Measurements from ENCODE around the gene ZNF260. TPM values are rescaled to one million over a fixed set of nuclear protein-coding genes. Genes with fewer than 3 reads are reported as not detected.
A peak's percentile ranks its signal among the peaks of the same experiment; 100 is the strongest.

The ZNF260 gene
- total and polyA plus RNA-seq, 10 donors: 2.9 to 14.8 (median 10.8) TPM

- Histone ChIP-seq H3K36me3 (peaks cover 0 to 21% (median 0%) of the 10 kb centered on the region in 6 donors), H3K4me3 (peak overlapping the region in 7 of 8 donors; percentile 56 to 83 (median 67)), H3K27ac (peak overlapping the region; percentile 94 to 97 (median 96)), H3K9me3 (peaks cover 0 to 48% (median 25%) of the 10 kb centered on the region in 8 donors), H3K4me1 (peaks cover 0 to 25% (median 21%) of the 10 kb centered on the region in 6 donors), H3K27me3 (replicated peaks in 1 of 7) (no peaks in the 10 kb centered on the region)
- no peak for TF ChIP-seq POLR2AphosphoS5 (IDR thresholded peaks at IDR 0.05)
- TF ChIP-seq POLR2A (IDR thresholded peaks at IDR 0.05): no peak
- TF ChIP-seq CTCF (IDR thresholded peaks at IDR 0.05 in 8 of 11, conservative IDR thresholded peaks at IDR 0.05 in 3 of 11): no peak
- intact Hi-C loops (cut with DNase I; ENCODE audit: low total_unique reads): loop anchor here (5.0 kb wide), 1 partner anchor 71 kb away; the partner anchor contains the start of gene ZFP82
- DNase-seq: no peak
- 54 to 66% (median 62%) methylated on average over 8 to 9 of the region's 9 CpGs for WGBS, 5 donors
Observed at GRCh38 chr19:36488118-36488845, 39.8 kb downstream of the ZNF260 start.

- DNase-seq: no peak
- 79 to 84% (median 82%) methylated on average over 6 of the region's 6 CpGs for WGBS, 5 donors
- H3K36me3 ChIP-seq: peaks cover 0 to 49% (median 6%) of the 10 kb centered on the region in 6 donors
- TF ChIP-seq POLR2AphosphoS5 (IDR thresholded peaks at IDR 0.05) (no peak), CTCF (IDR thresholded peaks at IDR 0.05 in 8 of 11, conservative IDR thresholded peaks at IDR 0.05 in 3 of 11) (no peak), POLR2A (IDR thresholded peaks at IDR 0.05) (no peak)
- H3K4me3 ChIP-seq: no peak overlapping the region
- no peaks in the 10 kb centered on the region for H3K27me3 ChIP-seq (replicated peaks in 1 of 7)
- H3K4me1 ChIP-seq: peaks cover 0 to 16% (median 13%) of the 10 kb centered on the region in 6 donors
- H3K9me3 ChIP-seq: peaks cover 0 to 79% (median 55%) of the 10 kb centered on the region in 8 donors
- intact Hi-C loops (cut with DNase I; ENCODE audit: low total_unique reads): no loop called here
- H3K27ac ChIP-seq: no peak overlapping the region
Observed at GRCh38 chr19:36483653-36484052, 44.4 kb downstream of the ZNF260 start.

GRCh38 chr19:36482876-36483275 lies 45.2 kb downstream of the ZNF260 start:
- Histone ChIP-seq H3K4me3 (no peak overlapping the region), H3K27me3 (replicated peaks in 1 of 7) (no peaks in the 10 kb centered on the region), H3K4me1 (peaks cover 0 to 8% (median 6%) of the 10 kb centered on the region in 6 donors), H3K36me3 (peaks cover 0 to 51% (median 6%) of the 10 kb centered on the region in 6 donors), H3K27ac (no peak overlapping the region), H3K9me3 (peaks cover 0 to 85% (median 62%) of the 10 kb centered on the region in 8 donors)
- intact Hi-C loops (cut with DNase I; ENCODE audit: low total_unique reads): no loop called here
- TF ChIP-seq POLR2A (IDR thresholded peaks at IDR 0.05): no peak
- no peak for TF ChIP-seq POLR2AphosphoS5 (IDR thresholded peaks at IDR 0.05)
- TF ChIP-seq CTCF (IDR thresholded peaks at IDR 0.05 in 8 of 11, conservative IDR thresholded peaks at IDR 0.05 in 3 of 11): no peak
- DNase-seq: no peak
- WGBS, 5 donors: 88 to 100% (median 94%) methylated on average over 2 of the region's 2 CpGs

Other genes starting within 250 kb of the ZNF260 start
- gene ZFP14, start 149.1 kb downstream of the ZNF260 start, total RNA-seq: 10 to 100 TPM in 5 of 7 donors, 1 to 10 TPM in 2; 5.7 to 14.5 (median 11.3) TPM
- gene ZFP14, start 149.1 kb downstream of the ZNF260 start, polyA plus RNA-seq: 1 to 10 TPM; 2.0 to 3.3 (median 2.0) TPM
- gene ZFP82, start 109.6 kb downstream of the ZNF260 start, total RNA-seq: 10 to 100 TPM in 2 of 7 donors, 1 to 10 TPM in 5; 6.2 to 12.7 (median 8.1) TPM
- gene ZFP82, start 109.6 kb downstream of the ZNF260 start, polyA plus RNA-seq: 1 to 10 TPM; 3.2 to 4.6 (median 3.5) TPM
- gene ZNF566, start 38.7 kb downstream of the ZNF260 start, total RNA-seq: 10 to 100 TPM; 14.6 to 24.8 (median 17.5) TPM
- 1 to 10 TPM; 6.6 to 7.6 (median 7.4) TPM for gene ZNF566, start 38.7 kb downstream of the ZNF260 start, polyA plus RNA-seq
- 10 to 100 TPM; 10.1 to 19.4 (median 14.2) TPM for gene ZNF529, start 45.0 kb upstream of the ZNF260 start, total RNA-seq
- gene ZNF529, start 45.0 kb upstream of the ZNF260 start, polyA plus RNA-seq: 1 to 10 TPM; 7.7 to 9.9 (median 8.0) TPM
- gene ZNF382, start 77.0 kb upstream of the ZNF260 start, total RNA-seq: 10 to 100 TPM in 1 of 7 donors, 1 to 10 TPM in 6; 7.2 to 13.3 (median 8.8) TPM
- gene ZNF382, start 77.0 kb upstream of the ZNF260 start, polyA plus RNA-seq: 1 to 10 TPM; 2.1 to 2.6 (median 2.6) TPM
- 10 to 100 TPM in 4 of 7 donors, 1 to 10 TPM in 3; 8.0 to 11.8 (median 10.1) TPM for gene ZNF461, start 138.6 kb upstream of the ZNF260 start, total RNA-seq
- gene ZNF461, start 138.6 kb upstream of the ZNF260 start, polyA plus RNA-seq: 1 to 10 TPM; 3.4 to 6.1 (median 4.4) TPM
- gene ZNF567, start 159.3 kb upstream of the ZNF260 start, total RNA-seq: 10 to 100 TPM in 4 of 7 donors, 1 to 10 TPM in 3; 7.5 to 24.1 (median 11.7) TPM
- gene ZNF567, start 159.3 kb upstream of the ZNF260 start, polyA plus RNA-seq: 1 to 10 TPM; 2.2 to 6.3 (median 3.4) TPM
- gene ZNF850, start 244.5 kb upstream of the ZNF260 start, total RNA-seq: 1 to 10 TPM; 3.1 to 7.8 (median 4.6) TPM
- under 1 TPM; 0.36 to 0.51 (median 0.46) TPM for gene ZNF850, start 244.5 kb upstream of the ZNF260 start, polyA plus RNA-seq

Data from spleen (tissue), 11 donors.